Fibroblast of villous mesenchyme (primary cell): ENCODE results near the gene KIAA1217. TPM values are rescaled to one million over a fixed set of nuclear protein-coding genes. Genes with fewer than 3 reads are reported as not detected.

Experiments
- DNase-seq: peaks from one replicate; pipeline ENCODE4 v3.0.0-alpha.2; 2010; ENCODE audit warnings: low read depth
- H3K4me3 ChIP-seq: 2 replicates; pipeline ENCODE4 v1.5.1; 2011; ENCODE audit warnings: low read depth, mild to moderate bottlenecking, low read length
- total RNA-seq: library from RNA; depleted of rRNA; stranded (reverse); fragments of >200 nt; gene quantifications from 2 replicates; pipeline ENCODE4 v1.2.3, GENCODE V29; 2012
- TF ChIP-seq, protein P1 (sequence below): IDR thresholded peaks from 2 replicates; pipeline ENCODE4 v1.5.1; 2012; ENCODE audit warnings: low read depth, mild to moderate bottlenecking, low read length; ENCODE audit not compliant: insufficient read depth

KIAA1217 gene
- total RNA-seq, 1 donor, result 0.86 TPM

DNA sequence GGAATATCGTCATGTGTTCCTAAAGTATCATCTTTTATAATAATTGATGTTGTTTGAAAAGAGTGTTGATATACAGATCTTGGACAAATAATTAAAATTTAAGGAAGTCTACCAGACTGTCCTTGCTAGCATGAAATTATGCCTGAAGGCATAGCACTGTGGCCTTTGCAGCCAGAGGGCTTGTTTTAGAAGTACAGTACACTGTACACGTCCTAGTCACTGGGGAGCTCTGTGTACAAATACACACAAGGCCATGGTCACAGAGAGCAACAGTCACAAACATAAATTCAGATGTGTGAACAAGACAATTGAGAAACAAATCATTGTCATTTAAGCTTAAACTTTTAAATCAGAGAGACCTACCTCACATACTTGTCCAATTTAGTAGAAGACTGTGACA, 133.0 kb downstream of the KIAA1217 start:
- TF ChIP-seq, protein P1, sequence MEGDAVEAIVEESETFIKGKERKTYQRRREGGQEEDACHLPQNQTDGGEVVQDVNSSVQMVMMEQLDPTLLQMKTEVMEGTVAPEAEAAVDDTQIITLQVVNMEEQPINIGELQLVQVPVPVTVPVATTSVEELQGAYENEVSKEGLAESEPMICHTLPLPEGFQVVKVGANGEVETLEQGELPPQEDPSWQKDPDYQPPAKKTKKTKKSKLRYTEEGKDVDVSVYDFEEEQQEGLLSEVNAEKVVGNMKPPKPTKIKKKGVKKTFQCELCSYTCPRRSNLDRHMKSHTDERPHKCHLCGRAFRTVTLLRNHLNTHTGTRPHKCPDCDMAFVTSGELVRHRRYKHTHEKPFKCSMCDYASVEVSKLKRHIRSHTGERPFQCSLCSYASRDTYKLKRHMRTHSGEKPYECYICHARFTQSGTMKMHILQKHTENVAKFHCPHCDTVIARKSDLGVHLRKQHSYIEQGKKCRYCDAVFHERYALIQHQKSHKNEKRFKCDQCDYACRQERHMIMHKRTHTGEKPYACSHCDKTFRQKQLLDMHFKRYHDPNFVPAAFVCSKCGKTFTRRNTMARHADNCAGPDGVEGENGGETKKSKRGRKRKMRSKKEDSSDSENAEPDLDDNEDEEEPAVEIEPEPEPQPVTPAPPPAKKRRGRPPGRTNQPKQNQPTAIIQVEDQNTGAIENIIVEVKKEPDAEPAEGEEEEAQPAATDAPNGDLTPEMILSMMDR, result no peak
- H3K4me3 ChIP-seq, result no peak overlapping the region
- no peak for DNase-seq

DNA sequence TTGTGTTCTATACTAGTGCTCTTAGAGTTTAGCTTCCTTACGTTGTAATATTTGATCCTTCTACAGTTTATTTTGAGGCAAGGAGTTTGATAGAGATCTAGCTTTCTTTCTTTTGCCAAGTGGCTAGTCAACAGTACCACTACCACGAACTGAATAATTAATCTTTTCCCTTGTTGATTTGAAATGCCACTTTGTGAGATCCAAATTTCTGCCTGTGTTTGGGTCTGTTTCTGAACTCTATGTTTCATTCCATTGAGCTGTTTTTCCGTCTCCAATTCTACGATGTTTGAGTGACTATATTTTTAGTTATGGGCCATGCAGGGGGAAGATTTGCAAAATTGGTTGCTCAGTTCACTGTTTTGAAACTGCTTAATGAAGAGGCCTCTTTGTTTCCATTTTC, 134.7 kb downstream of the KIAA1217 start:
- no peak for DNase-seq
- no peak overlapping the region for H3K4me3 ChIP-seq

DNA sequence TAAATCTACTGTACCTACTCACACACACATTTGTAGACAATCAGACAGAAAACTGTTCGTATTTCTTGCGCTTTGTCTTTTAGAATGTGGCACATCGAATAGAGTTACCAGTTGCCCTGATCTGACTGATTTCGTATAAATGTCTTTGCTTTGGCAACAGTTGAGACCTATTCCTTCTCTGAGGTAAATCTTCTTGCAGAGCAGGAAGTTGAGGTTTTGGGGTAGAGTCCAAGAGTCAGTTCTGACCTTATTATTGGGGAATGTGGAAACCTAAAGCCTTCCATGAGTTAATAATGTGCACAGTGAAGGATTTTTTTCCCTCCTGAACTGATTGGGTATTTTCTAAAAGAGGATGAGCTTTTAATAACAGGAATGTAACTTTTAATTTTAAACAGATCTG, 135.3 kb downstream of the KIAA1217 start:
- TF ChIP-seq, protein P1, result no peak
- peak; percentile 68 for DNase-seq
- no peak overlapping the region for H3K4me3 ChIP-seq

More for the DNA sequence above, 134.7 kb downstream of the KIAA1217 start:
- TF ChIP-seq, protein P1, result no peak

DNA sequence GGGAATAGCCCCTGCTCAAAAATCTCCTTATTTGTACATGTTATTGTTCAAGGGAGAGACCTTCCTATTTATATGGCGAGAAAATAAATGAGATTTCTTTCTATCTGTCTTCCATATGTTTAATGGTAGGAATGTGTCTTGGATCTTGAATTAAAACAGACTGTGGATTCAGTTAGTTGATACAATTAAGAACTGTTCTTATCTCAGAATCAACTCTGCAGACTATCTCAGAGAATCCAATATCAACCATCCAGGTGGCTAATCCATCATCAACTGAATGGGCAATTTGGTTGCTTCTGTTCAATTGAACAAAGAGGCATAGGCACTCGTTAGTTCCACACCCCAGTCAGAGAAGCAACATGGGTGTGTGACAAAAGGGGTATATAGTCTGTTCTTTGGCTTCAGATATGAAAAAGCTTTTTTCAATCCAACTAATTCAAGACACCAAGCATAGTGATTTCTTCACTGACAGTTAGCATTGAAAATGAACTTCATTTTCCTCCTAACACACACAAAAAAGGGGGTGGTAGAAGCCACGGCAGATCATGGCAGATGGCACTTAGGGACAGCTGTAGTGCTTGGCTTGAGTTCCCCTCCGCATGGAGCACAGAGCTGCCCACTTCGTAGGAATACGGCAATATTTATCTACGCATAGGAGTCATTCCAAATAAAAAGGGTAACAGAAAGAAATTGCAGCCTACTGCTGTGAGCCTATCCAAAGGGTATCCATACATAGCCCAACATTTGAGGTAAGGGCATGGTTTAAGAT, 135.9 kb downstream of the KIAA1217 start:
- DNase-seq, result no peak
- TF ChIP-seq, protein P1, result no peak
- no peak overlapping the region for H3K4me3 ChIP-seq

DNA sequence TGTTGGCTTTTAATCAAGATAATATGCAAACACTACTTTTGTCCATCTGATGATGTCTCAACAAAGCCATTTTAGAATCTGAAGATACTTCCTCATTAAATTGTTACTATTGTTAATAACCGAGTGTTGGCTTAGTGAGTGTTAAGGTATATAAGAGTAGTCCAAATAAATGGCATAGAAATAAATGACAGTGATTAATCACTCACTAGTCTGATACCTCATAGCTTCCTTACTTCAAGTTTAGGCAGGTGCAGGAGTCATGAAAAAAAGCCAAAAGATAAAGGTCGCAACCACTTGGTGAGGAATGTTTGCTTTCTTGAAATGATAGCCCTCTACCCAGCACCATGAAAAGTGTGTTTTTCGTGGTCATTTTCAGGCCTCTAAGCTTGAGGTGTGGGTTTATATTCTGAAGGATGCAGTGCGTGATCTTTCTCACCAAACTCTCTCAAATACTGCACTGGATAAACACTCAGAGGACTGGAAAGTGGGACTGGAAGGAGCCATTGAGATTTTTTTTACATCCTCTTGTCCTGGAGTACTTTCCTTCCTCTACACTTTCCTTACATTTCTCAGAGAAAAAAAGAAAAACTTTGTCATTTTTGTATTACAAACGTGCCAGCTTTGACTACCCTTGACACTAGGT, 138.1 kb downstream of the KIAA1217 start:
- TF ChIP-seq, protein P1, result no peak
- H3K4me3 ChIP-seq, result no peak overlapping the region
- no peak for DNase-seq

DNA sequence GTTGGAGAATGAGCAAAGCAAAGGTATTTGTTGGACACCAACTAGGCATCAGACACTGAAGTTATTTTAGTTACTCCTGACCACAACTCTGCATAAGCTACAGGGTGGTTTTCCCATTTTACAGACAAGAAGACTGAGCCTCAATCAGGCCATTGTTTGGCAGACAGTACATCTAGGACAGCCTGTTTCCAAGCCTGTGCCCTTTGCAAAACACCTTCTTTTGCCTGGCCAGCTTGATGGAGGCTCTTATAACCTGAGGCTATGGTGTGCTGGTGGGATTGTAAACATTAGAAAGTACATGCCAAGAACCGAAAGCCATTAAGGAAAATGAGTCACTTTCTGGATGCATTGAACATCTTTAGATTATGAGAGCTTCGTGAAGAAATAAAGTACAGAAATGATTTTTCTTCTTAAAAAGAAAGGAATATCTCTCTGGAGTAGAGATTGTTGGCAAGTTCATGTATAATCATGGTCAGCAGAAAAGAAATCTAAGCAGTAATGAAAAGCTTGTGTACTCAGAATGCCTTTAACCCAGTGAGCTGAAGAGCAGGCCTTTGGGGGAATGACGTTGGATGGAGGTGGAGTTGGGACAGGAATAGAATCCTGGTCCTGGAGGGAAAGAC, 140.6 kb downstream of the KIAA1217 start:
- H3K4me3 ChIP-seq, result no peak overlapping the region
- TF ChIP-seq, protein P1, result no peak
- peak; percentile 43 for DNase-seq
